ENCODE results near the gene SLC29A4. TPM values are rescaled to one million over a fixed set of nuclear protein-coding genes. Genes with fewer than 3 reads are reported as not detected.

The SLC29A4 gene
- total and polyA plus RNA-seq, 2 of the 13 experiments (the other 11 are each of a cell fraction or from before 2014, with no cell fraction given), result 29.7 to 31.7 TPM

GRCh38 chr7:5238500-5238899, 44.2 kb upstream of the SLC29A4 start (continued):
- TF ChIP-seq HNF1A (IDR thresholded peaks at IDR 0.05; ENCODE audit: low read depth) (no peak), HNF1A (CRISPR knock-in tag; IDR thresholded peaks at IDR 0.05; ENCODE audit: borderline replicate concordance) (no peak), ZNF777 (CRISPR knock-in tag; IDR thresholded peaks at IDR 0.05) (no peak), ZNF282 (IDR thresholded peaks at IDR 0.05; ENCODE audit: partially characterized antibody) (no peak), STAG1 (CRISPR knock-in tag; IDR thresholded peaks at IDR 0.05) (no peak), AGO2 (optimal IDR thresholded peaks at IDR 0.05; ENCODE audit: low read depth, low read length) (no peak), BRD4 (CRISPR knock-in tag; IDR thresholded peaks at IDR 0.05) (no peak), ZNF792 (CRISPR knock-in tag; IDR thresholded peaks at IDR 0.05) (no peak), ZBTB7A (CRISPR knock-in tag; IDR thresholded peaks at IDR 0.05) (no peak), E2F1 (CRISPR knock-in tag; IDR thresholded peaks at IDR 0.05) (no peak), AGO1 (IDR thresholded peaks at IDR 0.05; ENCODE audit: low read depth, low read length, poor library complexity, severe bottlenecking) (no peak), KIAA2018 (CRISPR knock-in tag; IDR thresholded peaks at IDR 0.05; ENCODE audit: borderline replicate concordance) (no peak), STAT6 (CRISPR knock-in tag; IDR thresholded peaks at IDR 0.05; ENCODE audit: borderline replicate concordance) (no peak), PHF20 (CRISPR knock-in tag; IDR thresholded peaks at IDR 0.05) (no peak)
